CD4-positive, alpha-beta T cell treated with Interleukin-10 for 1 hour (primary cell): ENCODE measurements around the gene KATNB1.

Source experiments
- DNase-seq: peaks from one replicate; pipeline ENCODE4 v3.0.0-alpha.2; 2020

The KATNB1 gene

DNA sequence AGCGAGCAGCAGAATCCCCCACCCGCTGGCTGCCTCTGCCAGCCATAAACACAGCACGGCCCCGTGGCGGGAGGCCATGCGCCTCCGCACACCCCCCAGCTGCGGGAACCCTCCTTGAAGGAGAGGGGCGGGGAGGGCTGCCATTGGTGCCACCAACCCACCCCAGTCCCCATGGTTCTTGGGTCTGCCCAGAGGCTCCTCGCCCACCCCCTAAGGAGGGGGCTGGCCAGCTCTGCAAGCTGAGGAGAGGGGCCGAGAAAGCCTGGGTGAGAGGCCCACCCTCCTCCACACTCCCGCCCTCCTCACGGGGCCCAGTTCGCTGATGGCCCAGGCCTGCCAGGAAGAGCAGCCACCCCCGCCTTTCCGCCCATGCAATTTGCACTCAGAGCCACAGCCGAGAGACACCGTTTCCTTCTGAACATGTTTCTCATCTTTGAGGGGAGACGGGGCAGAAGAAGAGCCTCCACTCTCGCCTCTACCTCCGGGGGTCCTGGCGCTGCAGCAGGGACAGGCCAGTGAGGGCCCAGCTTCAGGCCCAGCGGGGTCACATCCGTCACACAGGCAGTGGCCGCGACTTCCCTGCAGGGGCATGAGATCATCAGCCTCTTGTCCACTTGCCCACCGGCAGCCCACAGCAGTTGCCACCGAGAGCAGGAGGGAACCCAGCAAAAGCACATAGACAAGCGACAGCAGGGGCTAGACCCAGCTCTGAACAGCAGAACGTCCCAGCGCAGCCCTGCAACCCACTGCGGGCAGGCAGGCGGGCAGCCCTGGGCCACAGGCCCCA lies 23.0 kb downstream of the KATNB1 start:
- no peak for DNase-seq

DNA sequence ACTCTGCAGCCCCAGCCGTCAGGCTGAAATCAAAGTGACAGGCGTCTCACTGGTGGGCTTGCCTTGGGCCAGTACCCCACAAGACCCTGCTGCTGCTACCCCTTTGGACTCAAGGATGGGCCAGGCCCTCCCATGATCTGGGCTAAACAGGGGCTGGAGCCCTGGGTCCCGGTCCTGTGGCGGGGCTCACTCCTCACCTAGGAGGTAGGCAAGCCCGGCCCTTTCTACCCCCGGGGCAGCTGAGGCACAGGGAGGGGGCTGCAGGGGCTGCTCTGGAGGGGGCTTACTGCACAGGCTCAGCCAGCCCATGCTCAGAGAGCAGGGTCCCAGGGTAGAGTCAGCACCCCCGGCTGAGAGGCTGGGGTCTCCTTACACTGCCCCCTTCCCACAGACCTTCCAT lies 23.6 kb downstream of the KATNB1 start:
- DNase-seq = no peak

DNA sequence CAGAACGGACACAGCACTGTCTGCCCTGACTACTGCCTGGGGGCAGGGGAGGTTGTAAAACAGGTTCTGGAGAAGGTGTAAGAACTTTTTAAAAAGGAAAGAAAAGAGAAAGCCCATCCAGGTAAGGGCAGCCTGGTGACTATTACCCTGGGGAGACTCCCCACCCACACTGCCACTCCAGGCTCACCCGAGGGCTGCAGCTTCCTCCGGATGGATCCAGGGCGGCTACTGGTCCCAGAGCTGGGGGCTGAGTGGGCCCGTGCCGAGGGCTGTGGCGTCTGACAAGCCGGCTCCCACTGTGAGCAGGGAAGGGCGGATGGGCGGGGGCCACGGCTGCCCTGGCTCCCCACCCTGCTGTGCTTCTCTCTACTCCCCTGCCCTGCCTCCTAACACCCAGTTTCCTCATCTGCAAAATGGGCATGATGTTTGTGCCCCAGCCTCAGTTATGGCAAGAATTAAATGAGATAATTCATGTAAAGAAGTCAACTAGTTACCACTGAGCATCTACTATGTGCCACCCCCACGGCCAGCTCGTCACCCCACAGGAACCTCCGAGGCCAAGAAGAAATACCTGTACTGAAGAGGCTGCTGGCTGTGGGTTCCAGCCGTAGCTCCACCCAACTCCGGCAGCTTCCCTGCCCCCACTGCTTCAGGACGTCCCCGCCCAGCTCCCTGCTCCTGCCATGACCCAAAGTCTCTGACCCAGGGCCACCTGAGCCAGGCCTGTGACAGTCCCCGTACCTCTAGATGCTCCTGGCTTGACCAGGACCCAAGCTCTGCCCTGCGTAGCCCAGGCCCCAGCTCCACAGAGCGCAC lies 24.2 kb downstream of the KATNB1 start:
- DNase-seq = no peak

GRCh38 chr16:57760357-57761160 lies 25.0 kb downstream of the KATNB1 start:
- no peak for DNase-seq

DNA sequence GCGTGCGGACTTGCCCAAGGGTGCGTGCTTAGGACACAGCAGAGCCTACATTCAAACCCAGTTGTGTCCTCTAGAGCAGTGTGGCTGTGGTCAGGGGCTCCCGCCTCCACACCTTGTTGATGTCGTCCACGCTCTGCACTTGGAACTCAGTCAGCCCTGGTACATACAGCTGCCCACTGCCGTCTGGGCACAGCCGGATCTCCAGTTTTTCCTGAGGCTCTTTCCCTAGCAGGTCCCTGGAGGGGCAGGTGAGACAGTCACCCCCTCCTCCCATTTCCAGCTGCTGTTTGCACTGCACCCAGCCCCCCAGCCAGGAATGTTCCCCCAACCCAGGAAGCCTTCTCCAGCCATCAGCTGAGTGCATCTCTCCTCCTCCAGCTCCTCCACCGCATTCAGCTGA lies 25.7 kb downstream of the KATNB1 start:
- no peak for DNase-seq

GRCh38 chr16:57761957-57762356 lies 26.4 kb downstream of the KATNB1 start:
- no peak for DNase-seq

DNA sequence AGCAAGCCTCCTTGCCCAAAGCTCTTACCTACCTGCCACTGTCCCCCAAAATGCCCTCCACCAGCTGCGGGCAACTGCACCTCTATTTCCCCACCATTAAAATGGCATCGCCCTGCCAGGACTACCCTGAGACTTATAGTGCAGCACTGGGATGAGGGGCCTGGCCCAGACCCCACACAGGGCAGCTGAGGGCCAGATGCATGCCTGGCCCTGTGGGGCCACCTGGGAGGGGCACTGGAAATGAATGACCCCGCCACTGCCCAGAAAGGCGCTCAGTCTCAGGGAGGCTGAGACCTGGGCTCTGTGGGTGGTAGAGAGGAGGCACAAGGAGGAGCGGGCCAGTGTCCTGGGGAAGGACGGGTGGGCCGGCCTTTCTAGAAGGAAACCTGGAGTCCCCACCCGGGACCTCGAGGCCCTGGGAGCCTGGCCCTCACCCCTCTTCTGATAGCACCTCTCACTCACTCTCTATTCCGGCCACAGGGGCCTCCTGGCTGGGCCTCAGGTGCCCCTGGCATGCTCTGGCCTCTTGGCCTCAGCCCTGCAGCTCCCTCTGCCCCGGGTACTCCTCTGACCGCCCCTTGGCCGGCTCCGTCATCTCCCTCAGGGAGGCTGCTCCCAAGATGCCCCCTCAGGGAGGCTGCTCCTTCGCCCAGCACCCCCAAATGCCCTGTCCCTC lies 26.9 kb downstream of the KATNB1 start:
- DNase-seq = no peak

DNA sequence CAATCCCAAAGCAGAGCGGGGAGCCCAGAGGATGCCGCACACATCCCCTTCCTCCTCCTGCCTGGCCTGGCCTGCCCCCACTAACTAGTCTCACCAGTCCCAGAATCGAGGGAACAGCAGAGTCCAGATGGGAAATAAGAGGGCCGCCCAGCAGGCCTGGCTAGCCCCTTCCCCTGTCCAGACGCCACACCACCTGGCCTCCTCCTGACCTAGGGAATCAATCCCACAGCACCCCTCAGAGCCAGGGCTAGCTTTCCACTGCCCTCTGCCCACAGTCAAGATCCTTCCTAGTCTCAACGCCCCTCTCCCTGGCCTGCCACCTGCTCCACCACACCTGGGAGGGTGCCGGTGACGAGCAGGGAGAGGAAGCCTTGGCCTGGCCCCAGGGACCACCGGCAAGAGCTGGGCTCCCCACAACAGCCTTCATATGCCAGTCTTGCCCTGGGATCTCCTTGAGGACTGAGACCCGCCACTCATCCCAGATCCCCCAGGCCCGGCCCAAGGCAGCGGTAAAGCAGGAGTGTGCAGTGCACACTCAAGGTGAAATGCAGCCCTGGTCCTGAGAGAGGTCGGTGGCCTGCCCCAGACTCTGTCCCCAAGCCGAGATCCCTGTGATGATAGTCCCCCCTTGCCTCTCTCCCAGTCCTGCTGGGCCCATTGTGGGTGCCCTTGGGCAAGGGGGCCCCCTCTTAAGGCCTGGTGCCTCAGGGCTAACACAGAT lies 27.9 kb downstream of the KATNB1 start:
- no peak for DNase-seq

DNA sequence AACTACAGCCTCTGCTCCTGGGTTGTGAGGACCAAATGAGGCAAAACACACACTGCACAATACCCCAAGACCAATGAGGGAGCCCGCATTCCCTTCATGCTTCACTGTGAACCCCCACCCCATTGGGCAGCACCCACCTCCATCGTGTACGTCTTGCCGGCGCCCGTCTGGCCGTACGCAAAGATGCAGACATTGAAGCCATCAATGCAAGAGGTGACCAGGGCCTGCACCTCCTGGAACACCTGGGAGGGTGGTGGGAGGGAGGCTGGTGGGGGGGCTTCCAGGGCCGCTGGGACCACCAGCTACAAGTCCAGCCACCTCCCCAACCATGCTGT lies 28.4 kb downstream of the KATNB1 start:
- DNase-seq = no peak

DNA sequence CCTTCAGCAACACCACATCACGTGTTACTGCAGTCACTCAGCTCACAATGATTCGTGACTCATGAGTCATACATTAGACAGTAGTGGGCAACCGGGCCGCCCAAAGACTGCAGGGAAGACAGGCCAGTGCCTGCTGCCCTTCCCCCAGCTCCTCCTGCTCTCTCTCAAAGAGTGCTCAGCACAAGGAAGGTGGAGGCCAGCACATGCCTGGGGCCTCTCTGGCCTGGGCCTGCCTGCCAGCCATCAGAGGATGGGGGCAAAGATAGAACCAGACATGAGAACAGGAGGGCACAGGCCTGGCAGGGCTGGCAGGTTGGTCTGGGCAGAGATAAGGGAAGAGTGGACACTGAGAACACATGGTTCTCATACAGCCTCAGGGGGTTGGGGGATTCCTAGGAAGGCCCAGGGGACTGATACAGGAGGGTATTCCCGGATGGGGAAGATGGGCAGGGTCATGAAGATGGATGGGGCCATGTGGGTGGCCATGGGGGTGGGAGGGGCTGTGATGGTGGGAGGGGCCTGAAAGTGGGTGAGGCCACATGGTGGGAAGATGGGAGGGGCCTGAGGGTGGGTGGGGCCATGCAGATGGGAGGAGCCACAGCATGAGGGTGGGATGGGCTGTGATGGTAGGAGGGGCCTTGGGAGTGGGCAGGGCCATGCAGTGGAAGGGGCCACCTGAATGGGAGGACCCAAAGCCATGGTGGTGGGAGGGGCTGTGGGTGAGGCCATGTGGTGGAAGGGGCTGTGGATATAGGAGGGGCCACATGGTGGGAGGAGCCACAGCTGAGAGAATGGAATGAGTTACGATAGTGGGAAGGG lies 29.0 kb downstream of the KATNB1 start:
- peak; percentile 34 for DNase-seq

GRCh38 chr16:57765160-57765728 lies 29.7 kb downstream of the KATNB1 start:
- DNase-seq = no peak

- DNase-seq = no peak
Observed at GRCh38 chr16:57766714-57767348, 31.3 kb downstream of the KATNB1 start.

DNA sequence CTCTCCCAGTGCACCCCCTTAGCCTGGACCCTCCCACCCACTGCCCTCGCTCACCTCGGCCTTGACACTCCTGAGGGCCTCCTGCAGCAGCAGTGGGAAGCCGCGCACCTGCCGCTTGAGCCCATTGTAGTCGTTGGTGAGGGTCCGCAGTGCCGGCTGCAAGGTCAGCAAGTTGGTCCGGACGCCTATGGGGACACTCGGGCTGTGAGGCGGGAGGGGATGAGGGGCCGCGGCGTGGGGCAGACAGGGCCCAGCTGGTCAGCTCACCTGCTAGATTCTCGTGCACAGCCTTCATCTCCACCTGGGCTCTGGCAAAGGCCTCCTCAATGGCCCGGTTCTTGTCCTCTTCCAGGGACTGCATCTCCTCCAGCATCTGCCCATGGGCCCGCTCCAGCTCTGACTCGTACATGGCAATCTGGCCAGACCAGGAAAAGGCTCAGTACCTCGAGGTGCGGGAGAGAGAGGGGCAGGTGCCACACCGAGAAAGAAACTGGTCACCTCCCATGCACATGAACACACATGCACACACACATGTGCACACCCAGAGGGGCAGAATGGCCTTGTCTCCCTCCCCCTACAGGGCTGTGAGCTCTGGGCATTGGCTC lies 34.1 kb downstream of the KATNB1 start:
- no peak for DNase-seq

DNA sequence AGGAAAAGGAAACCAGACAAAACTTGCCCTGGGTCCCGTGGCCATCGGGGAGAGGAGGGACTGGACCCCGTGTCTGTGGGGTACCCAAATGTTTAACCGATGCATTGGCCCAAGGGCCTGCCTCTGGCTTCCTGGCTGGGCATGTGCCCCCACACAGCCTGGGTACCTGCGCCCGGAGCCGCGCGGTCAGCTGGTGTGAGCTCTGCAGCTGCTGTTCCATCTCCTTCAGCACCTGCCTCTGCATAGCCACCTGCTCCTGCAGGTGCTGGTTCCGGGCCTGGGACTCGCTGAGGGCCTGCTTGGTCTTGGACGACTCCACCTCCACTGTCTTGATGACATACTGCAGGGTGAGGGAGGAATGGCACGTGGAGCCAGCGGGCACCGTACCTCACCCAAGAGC lies 34.8 kb downstream of the KATNB1 start:
- no peak for DNase-seq

GRCh38 chr16:57771141-57771785 lies 35.7 kb downstream of the KATNB1 start:
- no peak for DNase-seq

DNA sequence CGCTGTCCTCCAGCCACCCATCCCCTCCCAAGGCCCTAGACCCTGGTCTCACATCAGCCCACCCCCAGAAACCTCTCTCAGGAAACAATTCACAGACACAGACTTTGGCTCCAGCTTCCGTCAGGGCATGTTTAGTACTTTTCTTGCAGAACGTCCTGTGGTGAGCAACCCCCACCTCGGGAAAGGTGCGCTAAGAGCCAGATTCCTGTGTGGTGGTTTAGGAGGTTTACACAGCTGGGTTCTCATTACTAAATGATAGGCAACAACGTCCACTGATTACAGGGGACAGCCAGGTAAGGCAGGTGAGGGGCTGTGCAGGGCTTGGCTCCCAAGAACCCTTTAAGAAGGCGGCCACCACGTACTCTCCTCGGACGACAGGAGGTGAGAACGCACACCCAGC lies 37.4 kb downstream of the KATNB1 start:
- no peak for DNase-seq

DNA sequence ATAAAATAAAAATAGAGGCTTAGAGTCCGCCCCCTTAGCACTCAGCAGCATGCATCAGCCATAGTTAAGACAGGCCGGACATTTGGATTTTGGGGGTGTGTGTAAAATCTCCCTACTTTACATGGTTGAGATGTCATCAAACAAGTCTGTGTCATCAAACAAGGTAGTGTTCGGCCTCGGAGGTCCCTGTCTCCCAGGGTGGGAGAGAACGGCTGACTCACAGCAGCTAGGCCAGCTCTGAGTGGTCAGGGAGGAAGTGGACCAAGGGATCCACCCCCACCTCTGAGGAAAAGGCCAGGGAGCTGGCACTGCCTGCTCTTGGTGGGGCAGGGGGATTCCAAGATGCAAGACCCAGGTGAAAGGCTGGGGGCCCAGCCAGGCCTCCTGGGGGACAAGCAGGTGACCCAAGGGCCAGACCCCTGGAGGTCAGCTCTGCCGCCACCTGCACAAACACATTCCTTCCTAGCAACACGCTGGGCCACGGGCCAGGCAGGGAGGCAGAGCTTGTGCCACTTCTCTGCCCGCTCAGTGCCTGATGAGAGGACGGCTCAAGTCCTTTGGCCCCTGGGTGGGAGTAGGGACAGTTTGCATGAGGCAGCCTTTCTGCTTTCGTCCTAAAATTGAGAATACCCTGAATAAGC lies 38.2 kb downstream of the KATNB1 start:
- no peak for DNase-seq

GRCh38 chr16:57774705-57775285 lies 39.2 kb downstream of the KATNB1 start:
- no peak for DNase-seq
